ENCODE data around the gene PDZD7.
A peak's percentile ranks its signal among the peaks of the same experiment; 100 is the strongest.

Gene PDZD7

DNA sequence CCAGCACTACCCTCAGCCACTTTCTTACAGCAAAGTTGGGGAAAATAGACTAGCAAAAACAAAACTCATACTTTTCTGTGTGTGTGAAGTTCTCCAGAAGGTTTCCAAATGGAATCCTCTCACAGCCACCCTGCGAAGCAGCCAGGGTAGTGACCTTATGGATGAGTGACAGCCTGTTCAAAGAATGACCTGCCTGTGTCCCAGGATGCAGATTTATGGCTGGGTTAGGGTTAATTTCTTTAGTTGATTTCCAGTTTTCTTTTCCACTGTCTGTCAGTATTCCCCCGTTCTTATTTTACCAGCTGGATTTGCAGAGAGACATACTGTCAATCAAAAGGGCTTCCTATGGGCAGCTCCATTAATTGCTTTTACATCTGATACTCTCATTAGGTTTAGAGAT lies 64.0 kb downstream of the PDZD7 start:
- no peak for DNase-seq (ENCODE audit: low read depth)

DNA sequence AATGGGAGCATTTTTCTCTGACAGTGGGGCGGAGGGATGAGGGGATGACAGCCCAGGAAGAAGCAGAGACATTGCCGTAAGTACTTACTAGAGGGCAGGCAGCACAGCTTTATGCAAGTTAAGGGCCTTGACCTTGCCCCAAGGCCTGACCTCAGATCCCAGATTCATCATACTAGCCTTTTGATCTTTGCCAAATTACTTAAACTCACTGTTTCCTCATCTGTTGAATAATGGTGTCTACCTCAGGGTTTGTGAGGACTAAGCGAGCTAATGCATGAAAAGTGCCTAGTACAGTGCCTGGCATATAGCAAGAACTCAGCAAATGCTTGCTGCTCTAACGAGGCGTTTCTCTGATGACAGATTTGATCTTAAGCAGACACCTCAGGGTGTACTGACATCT lies 65.1 kb downstream of the PDZD7 start:
- no peak for DNase-seq (ENCODE audit: low read depth)

DNA sequence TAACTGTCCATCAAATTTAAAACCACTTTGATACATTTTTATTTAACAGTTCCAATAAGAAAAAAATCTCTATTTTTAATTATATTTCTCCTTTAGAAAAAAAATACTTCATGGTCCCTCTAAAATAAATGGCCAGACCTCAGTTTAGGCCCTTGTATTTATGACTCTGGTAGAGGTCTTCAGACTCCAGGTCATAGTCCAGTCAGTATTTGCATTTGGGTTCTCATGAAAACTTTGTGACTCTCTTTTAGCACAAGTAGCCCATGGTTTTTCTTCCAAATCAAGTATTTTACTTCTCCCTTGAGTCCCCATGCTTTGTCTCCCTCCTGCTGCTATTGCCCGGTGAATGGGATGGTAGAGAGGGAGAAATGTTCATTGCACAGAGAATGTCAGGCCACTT lies 67.1 kb downstream of the PDZD7 start:
- DNase-seq (ENCODE audit: low read depth), result no peak

DNA sequence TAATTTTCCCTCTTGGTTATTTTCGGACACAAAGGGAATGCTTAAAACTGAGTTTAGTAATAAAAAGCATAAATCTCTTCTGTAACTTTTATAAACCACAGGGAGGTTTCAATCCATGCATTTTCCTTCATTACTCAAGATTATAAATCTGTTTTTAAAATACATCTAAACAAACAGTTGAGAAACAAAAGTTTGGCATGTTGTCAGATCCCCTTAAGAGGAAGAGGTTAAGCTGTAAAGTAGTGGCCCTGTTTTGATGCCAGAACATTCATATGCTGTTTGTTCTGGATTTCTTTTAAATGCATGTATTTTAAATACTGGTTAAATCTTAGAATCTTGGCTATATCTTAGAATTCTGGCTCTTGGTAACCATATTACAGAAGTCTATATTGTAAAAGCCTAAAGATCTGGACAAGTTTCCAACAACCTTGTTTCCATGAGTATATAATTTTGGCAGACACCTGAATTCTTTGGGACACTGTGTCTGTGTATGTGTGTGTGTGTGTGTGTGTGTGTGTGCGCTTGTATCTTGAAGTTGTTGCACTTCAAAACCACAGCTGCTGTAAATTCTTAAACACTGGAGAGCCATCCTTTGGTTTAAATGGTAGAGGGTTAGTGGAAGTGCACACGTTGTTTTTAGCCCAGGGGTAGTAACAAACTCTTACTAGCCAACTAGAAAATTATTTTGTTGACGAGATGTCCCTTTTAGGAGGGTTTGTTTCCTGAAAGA lies 68.4 kb downstream of the PDZD7 start:
- DNase-seq (ENCODE audit: low read depth), result peak; percentile 11

DNA sequence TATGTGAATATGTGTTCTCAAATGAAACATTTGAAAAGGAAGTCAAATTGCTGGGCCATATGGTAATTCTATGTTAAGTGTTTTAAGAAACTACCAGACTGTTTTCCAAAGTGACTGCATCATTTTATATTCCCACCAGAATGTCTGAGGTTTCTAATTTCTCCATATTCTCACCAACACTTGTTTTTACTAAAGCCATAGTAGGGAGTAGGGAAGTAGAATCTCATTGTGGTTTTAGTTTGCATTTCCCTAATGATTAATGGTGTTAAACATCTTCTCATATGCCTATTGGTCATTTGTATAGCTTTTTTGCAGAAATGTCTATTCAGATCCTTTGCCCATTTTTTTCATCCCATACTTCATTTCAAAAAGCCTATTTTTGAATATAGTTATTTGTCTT lies 70.7 kb downstream of the PDZD7 start:
- DNase-seq (ENCODE audit: low read depth), result no peak
